GM20000 (cell line): ENCODE data around the gene ZNF326.

ENCODE experiments used
- DNase-seq: peaks from one replicate; pipeline ENCODE4 v3.0.0; 2012; ENCODE audit warnings: low spot score
- TF ChIP-seq, protein P1 (sequence below): IDR thresholded peaks from 2 replicates; pipeline ENCODE4 v1.5.1; 2012; ENCODE audit warnings: mild to moderate bottlenecking, control low read depth; ENCODE audit errors: extremely low read depth, missing control alignments

Gene ZNF326

GRCh38 chr1:89971600-89971999 is 23.3 kb upstream of the ZNF326 start:
- no peak for DNase-seq
- TF ChIP-seq, protein P1, sequence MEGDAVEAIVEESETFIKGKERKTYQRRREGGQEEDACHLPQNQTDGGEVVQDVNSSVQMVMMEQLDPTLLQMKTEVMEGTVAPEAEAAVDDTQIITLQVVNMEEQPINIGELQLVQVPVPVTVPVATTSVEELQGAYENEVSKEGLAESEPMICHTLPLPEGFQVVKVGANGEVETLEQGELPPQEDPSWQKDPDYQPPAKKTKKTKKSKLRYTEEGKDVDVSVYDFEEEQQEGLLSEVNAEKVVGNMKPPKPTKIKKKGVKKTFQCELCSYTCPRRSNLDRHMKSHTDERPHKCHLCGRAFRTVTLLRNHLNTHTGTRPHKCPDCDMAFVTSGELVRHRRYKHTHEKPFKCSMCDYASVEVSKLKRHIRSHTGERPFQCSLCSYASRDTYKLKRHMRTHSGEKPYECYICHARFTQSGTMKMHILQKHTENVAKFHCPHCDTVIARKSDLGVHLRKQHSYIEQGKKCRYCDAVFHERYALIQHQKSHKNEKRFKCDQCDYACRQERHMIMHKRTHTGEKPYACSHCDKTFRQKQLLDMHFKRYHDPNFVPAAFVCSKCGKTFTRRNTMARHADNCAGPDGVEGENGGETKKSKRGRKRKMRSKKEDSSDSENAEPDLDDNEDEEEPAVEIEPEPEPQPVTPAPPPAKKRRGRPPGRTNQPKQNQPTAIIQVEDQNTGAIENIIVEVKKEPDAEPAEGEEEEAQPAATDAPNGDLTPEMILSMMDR, result no peak

GRCh38 chr1:89972024-89972423 is 22.9 kb upstream of the ZNF326 start:
- no peak for DNase-seq
- TF ChIP-seq, protein P1, result no peak

- TF ChIP-seq, protein P1, result no peak
- no peak for DNase-seq
Measured at GRCh38 chr1:89973471-89974127, 21.3 kb upstream of the ZNF326 start.

- TF ChIP-seq, protein P1, result no peak
- DNase-seq, result no peak
Measured at GRCh38 chr1:89974256-89974655, 20.7 kb upstream of the ZNF326 start.

- DNase-seq, result no peak
- TF ChIP-seq, protein P1, result no peak
Measured at GRCh38 chr1:89974696-89975470, 20.0 kb upstream of the ZNF326 start.

- DNase-seq, result no peak
- TF ChIP-seq, protein P1, result no peak
Measured at GRCh38 chr1:89975540-89976125, 19.3 kb upstream of the ZNF326 start.

GRCh38 chr1:89978755-89979154 is 16.2 kb upstream of the ZNF326 start:
- TF ChIP-seq, protein P1, result no peak

More at GRCh38 chr1:89978755-89979154, 16.2 kb upstream of the ZNF326 start:
- no peak for DNase-seq
